ENCODE measurements around the gene PECR. TPM values are rescaled to one million over a fixed set of nuclear protein-coding genes. Genes with fewer than 3 reads are reported as not detected.
A peak's percentile ranks its signal among the peaks of the same experiment; 100 is the strongest.

PECR gene
- total and polyA plus RNA-seq, 2 experiments from 2014 or later: 5.4 to 8.2 TPM

DNA sequence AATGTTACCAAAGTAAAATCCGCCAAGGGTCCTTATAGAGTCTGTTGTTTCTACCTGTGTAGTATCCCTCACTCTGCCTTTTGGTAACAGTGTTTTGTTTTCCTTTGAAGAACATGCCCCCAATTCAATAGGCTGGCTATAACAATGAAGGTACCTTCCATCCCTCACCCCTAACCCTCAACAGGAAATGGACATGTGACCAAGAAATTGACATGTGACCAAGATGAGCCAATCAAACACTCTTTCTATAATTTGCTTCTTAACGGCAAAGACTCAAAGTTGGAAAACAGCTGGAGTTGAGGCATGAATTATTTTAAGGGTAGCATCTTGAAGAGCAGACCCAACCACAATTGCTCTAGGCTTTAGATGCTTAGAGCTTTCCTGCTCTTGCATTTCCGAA, 62.9 kb downstream of the PECR start:
- Histone ChIP-seq H3K9me3 (ENCODE audit: low read depth) (no peaks in the 10 kb centered on the region), H4K20me1 (ENCODE audit: insufficient read depth) (no peaks in the 10 kb centered on the region), H3K4me3 (no peak overlapping the region), H3K4me2 (ENCODE audit: unreplicated experiment) (no peak overlapping the region), H3K79me2 (ENCODE audit: insufficient read depth) (no peaks in the 10 kb centered on the region), H2AFZ (no peak overlapping the region), H3K9ac (no peak overlapping the region), H3K4me1 (ENCODE audit: insufficient read depth) (no peaks in the 10 kb centered on the region), H3K27ac (no peak overlapping the region), H3K36me3 (ENCODE audit: low read depth) (no peaks in the 10 kb centered on the region), H3K27me3 (replicated peaks; ENCODE audit: insufficient read depth) (no peaks in the 10 kb centered on the region), H3F3A (ENCODE audit: insufficient read depth) (no peaks in the 10 kb centered on the region), H3K9me2 (ENCODE audit: insufficient read depth) (no peaks in the 10 kb centered on the region)
- WGBS, 2 experiments (ENCODE audit: low coverage in 1 of 2, low lambda C conversion rate in 2 of 2, missing lambda C conversion rate in 2 of 2): 86 to 88% methylated on average over 3 of the region's 3 CpGs
- DNase-seq: no peak
- no peak for TF ChIP-seq EZH2 (IDR thresholded peaks at IDR 0.05; ENCODE audit: insufficient read depth, poor library complexity, severe bottlenecking)
- TF ChIP-seq EZH2phosphoT487 (IDR thresholded peaks at IDR 0.05; ENCODE audit: insufficient read depth, low read depth): no peak
- in situ Hi-C loops (cut with MboI): no loop called here

GRCh38 chr2:216017365-216017764, 64.2 kb downstream of the PECR start:
- no peaks in the 10 kb centered on the region for H3K9me2 ChIP-seq (ENCODE audit: insufficient read depth)
- H3K4me1 ChIP-seq (ENCODE audit: insufficient read depth): 0 out of 2 replicates have a peak, but pooled peaks cover 5% of the 10 kb centered on the region
- no peak overlapping the region for H3K27ac ChIP-seq
- peaks cover 7% of the 10 kb centered on the region for H3F3A ChIP-seq (ENCODE audit: insufficient read depth)
- H3K4me3 ChIP-seq: no peak overlapping the region
- peak; percentile 51 for DNase-seq
- H3K4me2 ChIP-seq (ENCODE audit: unreplicated experiment): no peak overlapping the region
- no peaks in the 10 kb centered on the region for H3K36me3 ChIP-seq (ENCODE audit: low read depth)
- H2AFZ ChIP-seq: no peak overlapping the region
- no peaks in the 10 kb centered on the region for H3K79me2 ChIP-seq (ENCODE audit: insufficient read depth)
- in situ Hi-C loops (cut with MboI): no loop called here
- no peaks in the 10 kb centered on the region for H3K9me3 ChIP-seq (ENCODE audit: low read depth)
- H3K27me3 ChIP-seq (replicated peaks; ENCODE audit: insufficient read depth): no peaks in the 10 kb centered on the region
- no peak overlapping the region for H3K9ac ChIP-seq
- WGBS, 2 experiments (ENCODE audit: low coverage in 1 of 2, low lambda C conversion rate in 2 of 2, missing lambda C conversion rate in 2 of 2): 67 to 72% methylated on average over 4 of the region's 4 CpGs
- no peak for TF ChIP-seq EZH2 (IDR thresholded peaks at IDR 0.05; ENCODE audit: insufficient read depth, poor library complexity, severe bottlenecking)
- TF ChIP-seq EZH2phosphoT487 (IDR thresholded peaks at IDR 0.05; ENCODE audit: insufficient read depth, low read depth): no peak
- no peaks in the 10 kb centered on the region for H4K20me1 ChIP-seq (ENCODE audit: insufficient read depth)

- WGBS, 2 experiments (ENCODE audit: low coverage in 1 of 2, low lambda C conversion rate in 2 of 2, missing lambda C conversion rate in 2 of 2): 94 to 100% methylated on average over 1 of the region's 1 CpG
- no peak for TF ChIP-seq EZH2phosphoT487 (IDR thresholded peaks at IDR 0.05; ENCODE audit: insufficient read depth, low read depth)
- TF ChIP-seq EZH2 (IDR thresholded peaks at IDR 0.05; ENCODE audit: insufficient read depth, poor library complexity, severe bottlenecking): no peak
- Histone ChIP-seq H3K79me2 (ENCODE audit: insufficient read depth) (no peaks in the 10 kb centered on the region), H3K4me1 (ENCODE audit: insufficient read depth) (0 out of 2 replicates have a peak, but pooled peaks cover 6% of the 10 kb centered on the region), H4K20me1 (ENCODE audit: insufficient read depth) (no peaks in the 10 kb centered on the region), H3K4me2 (ENCODE audit: unreplicated experiment) (no peak overlapping the region), H3K27me3 (replicated peaks; ENCODE audit: insufficient read depth) (no peaks in the 10 kb centered on the region), H3K27ac (no peak overlapping the region), H3K36me3 (ENCODE audit: low read depth) (no peaks in the 10 kb centered on the region), H3K9me2 (ENCODE audit: insufficient read depth) (no peaks in the 10 kb centered on the region), H3F3A (ENCODE audit: insufficient read depth) (peaks cover 15% of the 10 kb centered on the region), H3K4me3 (no peak overlapping the region), H3K9me3 (ENCODE audit: low read depth) (no peaks in the 10 kb centered on the region), H2AFZ (no peak overlapping the region), H3K9ac (no peak overlapping the region)
- in situ Hi-C loops (cut with MboI): no loop called here
- DNase-seq: no peak
Measured at GRCh38 chr2:216016581-216016980, 65.0 kb downstream of the PECR start.

DNA sequence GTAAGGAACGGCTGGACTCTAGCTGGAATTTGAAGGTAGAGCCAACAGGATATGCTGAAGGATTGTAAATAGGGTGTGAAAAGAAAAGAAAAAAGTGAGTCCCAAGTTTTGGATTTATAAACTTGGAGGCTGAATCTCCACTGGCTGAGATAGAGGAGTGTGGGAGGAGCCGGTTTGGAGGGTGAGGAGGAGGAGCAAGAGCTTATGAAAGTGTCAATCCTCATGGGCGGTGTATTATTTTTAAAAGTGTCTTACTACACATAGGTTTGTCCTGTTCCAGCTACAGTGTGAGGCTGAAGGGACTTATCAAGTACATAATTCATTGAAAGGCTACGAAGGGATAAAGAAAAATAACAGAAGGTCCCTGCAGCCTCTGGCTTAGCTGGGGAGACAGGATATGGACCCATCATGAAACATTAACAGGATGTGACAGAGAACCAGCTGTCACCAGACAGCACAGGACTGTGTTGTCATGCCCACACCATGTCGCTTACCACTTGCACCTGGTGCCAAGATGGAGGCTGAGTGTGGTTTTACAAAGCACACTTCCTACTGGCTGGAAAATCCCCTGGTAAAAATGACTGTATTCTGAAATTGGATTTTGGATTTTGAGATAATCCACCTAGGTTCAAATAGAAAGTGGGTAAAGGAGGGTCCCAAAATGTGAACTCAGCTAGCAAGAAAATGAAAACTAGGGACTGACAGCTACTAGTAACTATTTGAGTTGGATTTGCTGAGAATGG, 65.7 kb downstream of the PECR start:
- 91 to 94% methylated on average over 5 of the region's 5 CpGs for WGBS, 2 experiments (ENCODE audit: low coverage in 1 of 2, low lambda C conversion rate in 2 of 2, missing lambda C conversion rate in 2 of 2)
- Histone ChIP-seq H3K27ac (no peak overlapping the region), H4K20me1 (ENCODE audit: insufficient read depth) (no peaks in the 10 kb centered on the region), H3F3A (ENCODE audit: insufficient read depth) (peaks cover 16% of the 10 kb centered on the region), H2AFZ (no peak overlapping the region), H3K4me1 (ENCODE audit: insufficient read depth) (0 out of 2 replicates have a peak, but pooled peaks cover 6% of the 10 kb centered on the region), H3K9ac (no peak overlapping the region), H3K9me3 (ENCODE audit: low read depth) (no peaks in the 10 kb centered on the region), H3K36me3 (ENCODE audit: low read depth) (no peaks in the 10 kb centered on the region), H3K4me2 (ENCODE audit: unreplicated experiment) (no peak overlapping the region), H3K79me2 (ENCODE audit: insufficient read depth) (no peaks in the 10 kb centered on the region), H3K27me3 (replicated peaks; ENCODE audit: insufficient read depth) (no peaks in the 10 kb centered on the region), H3K9me2 (ENCODE audit: insufficient read depth) (no peaks in the 10 kb centered on the region), H3K4me3 (no peak overlapping the region)
- in situ Hi-C loops (cut with MboI): no loop called here
- TF ChIP-seq EZH2 (IDR thresholded peaks at IDR 0.05; ENCODE audit: insufficient read depth, poor library complexity, severe bottlenecking) (no peak), EZH2phosphoT487 (IDR thresholded peaks at IDR 0.05; ENCODE audit: insufficient read depth, low read depth) (no peak)
- DNase-seq: no peak
